CD4-positive, alpha-beta T cell treated with Interleukin-12 subunit alpha and Interleukin-12 subunit beta, for 1 hour (primary cell): Measurements from ENCODE around the gene SCNN1A.
A peak's percentile ranks its signal among the peaks of the same experiment; 100 is the strongest.

ENCODE experiments used
- DNase-seq: peaks from one replicate; pipeline ENCODE4 v3.0.0-alpha.2; 2020

SCNN1A gene

GRCh38 chr12:6383572-6384498 lies 8.5 kb upstream of the SCNN1A start, which contains the start of gene LTBR:
TSS of gene LTBR (plus strand) at chr12:6384162. CDS start at chr12:6384359, 197 bp downstream.
- peak; percentile 18 for DNase-seq

GRCh38 chr12:6382982-6383381 lies 7.6 kb upstream of the SCNN1A start:
- no peak for DNase-seq

- no peak for DNase-seq
Observed at GRCh38 chr12:6382371-6382770, 7.0 kb upstream of the SCNN1A start.

- no peak for DNase-seq
Observed at GRCh38 chr12:6380141-6381121, 5.1 kb upstream of the SCNN1A start.

GRCh38 chr12:6378709-6379472 lies 3.5 kb upstream of the SCNN1A start:
- DNase-seq, result no peak

GRCh38 chr12:6377667-6377994 lies 2.3 kb upstream of the SCNN1A start:
- no peak for DNase-seq

GRCh38 chr12:6376870-6377666 lies 1.7 kb upstream of the SCNN1A start:
- DNase-seq, result peak; percentile 15

- no peak for DNase-seq
Observed at GRCh38 chr12:6376079-6376869, 911 bp upstream of the SCNN1A start.

GRCh38 chr12:6374786-6375160 lies 590 bp downstream of the SCNN1A start:
- DNase-seq, result no peak

- DNase-seq, result no peak
Observed at GRCh38 chr12:6374028-6374785, 1.2 kb downstream of the SCNN1A start.

GRCh38 chr12:6373022-6373787 lies 2.2 kb downstream of the SCNN1A start:
- no peak for DNase-seq

- no peak for DNase-seq
Observed at GRCh38 chr12:6372403-6373003, 2.9 kb downstream of the SCNN1A start.

GRCh38 chr12:6370994-6371754 lies 4.2 kb downstream of the SCNN1A start:
- DNase-seq, result no peak

- no peak for DNase-seq
Observed at GRCh38 chr12:6370576-6370935, 4.8 kb downstream of the SCNN1A start.

GRCh38 chr12:6369916-6370575 lies 5.3 kb downstream of the SCNN1A start:
- DNase-seq, result no peak

GRCh38 chr12:6368906-6369525 lies 6.3 kb downstream of the SCNN1A start:
- DNase-seq, result no peak
